Lower leg skin (tissue), 4 donors: ENCODE data around the gene DOK6. TPM values are rescaled to one million over a fixed set of nuclear protein-coding genes. Genes with fewer than 3 reads are reported as not detected.

Experiments used
- DNase-seq, 2 donors: peaks; one replicate each; pipeline ENCODE4 v3.0.0-alpha.2; 2019; ENCODE audit warnings: low spot score in 2 of 2
- H3K4me3 ChIP-seq: fragments of 200-600 bp; sonication (generic); 2 replicates; pipeline ENCODE4 v1.5.1; 2017; ENCODE audit warnings: mild to moderate bottlenecking, low read depth; ENCODE audit not compliant: poor library complexity, severe bottlenecking
- CTCF ChIP-seq, 3 donors: fragments of 450-650 bp; IDR thresholded peaks; one replicate each; pipeline ENCODE4 v1.5.1; 2016; ENCODE audit warnings: antibody characterized with exemption in 3 of 3, mild to moderate bottlenecking in 3 of 3, moderate library complexity in 2 of 3
- POLR2A ChIP-seq, 2 donors: fragments of 450-650 bp; IDR thresholded peaks; one replicate each; pipeline ENCODE4 v1.6.1; 2016 to 2017; ENCODE audit warnings: antibody characterized with exemption in 2 of 2, mild to moderate bottlenecking in 1 of 2, moderate library complexity in 1 of 2
- WGBS, 2 donors: methylation state at CpG; one replicate each; pipeline ENCODE4 v1.1.5; 2018; 5-methylcytosine and 5-hydroxymethylcytosine counted together
- intact Hi-C: fragments of 100-400 bp; cut with DNase I; formaldehyde crosslinking; loops from one replicate; pipeline ENCODE4 v1.15.0; 2023; ENCODE audit warnings: low total_unique reads
- total RNA-seq, 4 donors: library from RNA; depleted of rRNA; stranded (reverse); fragments of >200 nt; gene quantifications; one replicate each; pipeline ENCODE4 v1.1.0, GENCODE V29; 2016

DOK6 gene
- total RNA-seq, 4 donors from 2014 or later = 0.21 to 0.45 (median 0.42) TPM

- H3K4me3 ChIP-seq = no peak overlapping the region
- DNase-seq = no peak
- intact Hi-C loops = no loop called here
- 57 to 67% methylated on average over 4 of the region's 4 CpGs for WGBS, 2 donors
- TF ChIP-seq CTCF (IDR thresholded peaks at IDR 0.05) (no peak), POLR2A (IDR thresholded peaks at IDR 0.05) (no peak)
Observed at GRCh38 chr18:69557282-69557681, 156.6 kb downstream of the DOK6 start.

- DNase-seq = no peak
- intact Hi-C loops = no loop called here
- no peak overlapping the region for H3K4me3 ChIP-seq
- 62 to 70% methylated on average over 2 of the region's 2 CpGs for WGBS, 2 donors
- TF ChIP-seq POLR2A (IDR thresholded peaks at IDR 0.05) = no peak
- no peak for TF ChIP-seq CTCF (IDR thresholded peaks at IDR 0.05)
Observed at GRCh38 chr18:69558052-69558451, 157.4 kb downstream of the DOK6 start.

GRCh38 chr18:69559604-69560003 lies 158.9 kb downstream of the DOK6 start:
- intact Hi-C loops = no loop called here
- no peak overlapping the region for H3K4me3 ChIP-seq
- DNase-seq = no peak
- TF ChIP-seq CTCF (IDR thresholded peaks at IDR 0.05) (no peak), POLR2A (IDR thresholded peaks at IDR 0.05) (no peak)

- DNase-seq = no peak
- intact Hi-C loops = no loop called here
- WGBS, 2 donors = 92 to 96% methylated on average over 2 of the region's 2 CpGs
- TF ChIP-seq POLR2A (IDR thresholded peaks at IDR 0.05) (no peak), CTCF (IDR thresholded peaks at IDR 0.05) (no peak)
- H3K4me3 ChIP-seq = no peak overlapping the region
Observed at GRCh38 chr18:69564602-69565001, 163.9 kb downstream of the DOK6 start.

GRCh38 chr18:69567813-69568488 lies 167.3 kb downstream of the DOK6 start:
- intact Hi-C loops = no loop called here
- 79 to 85% methylated on average over 10 of the region's 10 CpGs for WGBS, 2 donors
- no peak overlapping the region for H3K4me3 ChIP-seq
- no peak for TF ChIP-seq POLR2A (IDR thresholded peaks at IDR 0.05)
- TF ChIP-seq CTCF (IDR thresholded peaks at IDR 0.05) = no peak
- DNase-seq = no peak

- WGBS, 2 donors = 78 to 89% methylated on average over 2 of the region's 2 CpGs
- no peak for DNase-seq
- intact Hi-C loops = no loop called here
- no peak for TF ChIP-seq POLR2A (IDR thresholded peaks at IDR 0.05)
- TF ChIP-seq CTCF (IDR thresholded peaks at IDR 0.05) = no peak
- no peak overlapping the region for H3K4me3 ChIP-seq
Observed at GRCh38 chr18:69569133-69569532, 168.4 kb downstream of the DOK6 start.
